ENCODE measurements around the gene RGMB.
"Not testable (repeated sequence)": the region's sequence is repeated elsewhere in the genome, so short reads cannot be mapped to it uniquely, and the experiment has no call there.

The RGMB gene

GRCh38 chr5:98773464-98774191 is at the start of gene RGMB:
TSS of gene RGMB (plus strand) at chr5:98773663. CDS start at chr5:98774071, 408 bp downstream.
- POLR2A ChIA-PET: interaction anchor here (0.7 to 2.0 kb wide), 5 partner anchors 10 to 664 kb away, joined by 3 to 8 read pairs (median 3); no protein-coding TSS in a partner anchor
- TF ChIP-seq CTCF (IDR thresholded peaks at IDR 0.05; ENCODE audit: insufficient read depth, low read length, missing control alignments): no peak
- CTCF ChIA-PET: interaction anchor here (2.0 to 7.8 kb wide), 4 partner anchors 8 to 423 kb away, joined by 9 to 63 read pairs (median 44); no protein-coding TSS in a partner anchor
- H3K4me3 ChIP-seq (ENCODE audit: low read depth, low read length): peak within 1 kb of the TSS; percentile 86
- DNase-seq (ENCODE audit: low read depth, low spot score): peak; percentile 98

GRCh38 chr5:98726258-98726657 is 47.2 kb upstream of the RGMB start:
- ChIA-PET CTCF (no interaction called here), POLR2A (no interaction called here)
- no peak overlapping the region for H3K4me3 ChIP-seq (ENCODE audit: low read depth, low read length)
- no peak for DNase-seq (ENCODE audit: low read depth, low spot score)
- no peak for TF ChIP-seq CTCF (IDR thresholded peaks at IDR 0.05; ENCODE audit: insufficient read depth, low read length, missing control alignments)

- no peak overlapping the region for H3K4me3 ChIP-seq (ENCODE audit: low read depth, low read length)
- DNase-seq (ENCODE audit: low read depth, low spot score): no peak
- no peak for TF ChIP-seq CTCF (IDR thresholded peaks at IDR 0.05; ENCODE audit: insufficient read depth, low read length, missing control alignments)
- POLR2A ChIA-PET: no interaction called here
- CTCF ChIA-PET: interaction anchor here (1.1 to 3.2 kb wide), 2 partner anchors 19 to 40 kb away, joined by 3 to 8 read pairs; no protein-coding TSS in a partner anchor
These were observed 45.8 kb upstream of the RGMB start for GRCh38 chr5:98727686-98728085.

- DNase-seq (ENCODE audit: low read depth, low spot score): no peak
- POLR2A ChIA-PET: no interaction called here
- CTCF ChIA-PET: no interaction called here
- no peak overlapping the region for H3K4me3 ChIP-seq (ENCODE audit: low read depth, low read length)
- TF ChIP-seq CTCF (IDR thresholded peaks at IDR 0.05; ENCODE audit: insufficient read depth, low read length, missing control alignments): no peak
These were observed 38.8 kb upstream of the RGMB start for GRCh38 chr5:98734646-98735045.

GRCh38 chr5:98735806-98736507 is 37.5 kb upstream of the RGMB start:
- no peak overlapping the region for H3K4me3 ChIP-seq (ENCODE audit: low read depth, low read length)
- no peak for TF ChIP-seq CTCF (IDR thresholded peaks at IDR 0.05; ENCODE audit: insufficient read depth, low read length, missing control alignments)
- POLR2A ChIA-PET: no interaction called here
- CTCF ChIA-PET: no interaction called here
- DNase-seq (ENCODE audit: low read depth, low spot score): no peak

- POLR2A ChIA-PET: no interaction called here
- H3K4me3 ChIP-seq (ENCODE audit: low read depth, low read length): no peak overlapping the region
- TF ChIP-seq CTCF (IDR thresholded peaks at IDR 0.05; ENCODE audit: insufficient read depth, low read length, missing control alignments): no peak
- CTCF ChIA-PET: no interaction called here
- DNase-seq (ENCODE audit: low read depth, low spot score): no peak
These were observed 36.7 kb upstream of the RGMB start for GRCh38 chr5:98736753-98737152.

- CTCF ChIA-PET; H3K4me3 ChIP-seq (ENCODE audit: low read depth, low read length); DNase-seq (ENCODE audit: low read depth, low spot score); POLR2A ChIA-PET: not testable (repeated sequence)
These were observed 36.0 kb upstream of the RGMB start for GRCh38 chr5:98737441-98737840.

- CTCF ChIA-PET; POLR2A ChIA-PET; DNase-seq (ENCODE audit: low read depth, low spot score); H3K4me3 ChIP-seq (ENCODE audit: low read depth, low read length): not testable (repeated sequence)
These were observed 34.8 kb upstream of the RGMB start for GRCh38 chr5:98738481-98739149.
